HL-60 (cell line): Measurements from ENCODE around the gene SAAL1.

Experiments
- DNase-seq, 2 experiments: peaks; one replicate each; pipeline ENCODE4 v3.0.0-alpha.2; 2010 to 2020; ENCODE audit warnings: low read depth in 1 of 2, low spot score in 1 of 2
- H3K27ac ChIP-seq: fragments of 250-450 bp; sonication (Bioruptor Pico); replicated peaks from 2 replicates; pipeline ENCODE4 v1.5.1; 2020; ENCODE audit warnings: mild to moderate bottlenecking, moderate library complexity
- H3K27me3 ChIP-seq: fragments of 250-450 bp; sonication (Bioruptor Pico); 2 replicates; pipeline ENCODE4 v1.5.1; 2021; ENCODE audit warnings: mild to moderate bottlenecking, moderate library complexity; ENCODE audit not compliant: insufficient read depth, poor library complexity, severe bottlenecking
- H3K4me3 ChIP-seq: replicated peaks from 2 replicates; pipeline ENCODE4 v1.5.1; 2011; ENCODE audit warnings: mild to moderate bottlenecking, control low read depth, low read length; ENCODE audit not compliant: insufficient read depth
- GABPA ChIP-seq: IDR thresholded peaks from 2 replicates; pipeline ENCODE4 v1.6.1; 2012; ENCODE audit warnings: low read depth
- POLR2AphosphoS5 ChIP-seq: IDR thresholded peaks from 2 replicates; pipeline ENCODE4 v1.6.1; 2012; ENCODE audit warnings: low read depth
- REST ChIP-seq: IDR thresholded peaks from 2 replicates; pipeline ENCODE4 v1.6.1; 2012; ENCODE audit warnings: low read depth; ENCODE audit not compliant: insufficient replicate concordance
- SPI1 ChIP-seq: IDR thresholded peaks from 2 replicates; pipeline ENCODE4 v1.6.1; 2012; ENCODE audit warnings: low read depth, mild to moderate bottlenecking, borderline replicate concordance
- TF ChIP-seq, protein P1 (sequence below): IDR thresholded peaks from one replicate; pipeline ENCODE4 v1.5.1; 2011; ENCODE audit warnings: low read length, control low read depth, inconsistent platforms; ENCODE audit not compliant: insufficient read depth

Gene SAAL1

DNA sequence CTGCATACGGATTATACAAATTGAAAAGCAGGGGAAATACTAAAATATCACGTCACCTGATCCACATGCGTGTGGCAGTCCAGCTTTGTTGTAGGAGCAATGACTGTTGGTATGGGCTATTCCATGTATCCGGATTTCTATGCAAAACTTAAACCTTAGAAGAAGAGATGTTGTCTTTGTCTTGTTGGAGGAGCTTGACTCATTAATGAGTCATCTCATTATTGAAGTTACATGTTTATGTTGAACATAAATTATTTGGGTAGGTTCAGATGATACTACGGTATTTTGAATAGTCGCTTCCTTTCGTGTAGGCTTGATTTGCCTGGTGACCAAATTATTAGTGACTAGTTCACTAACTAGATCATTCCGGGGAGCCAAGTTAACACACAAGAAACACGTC lies 806 bp upstream of the SAAL1 start:
- DNase-seq = no peak
- no peak overlapping the region for H3K4me3 ChIP-seq
- TF ChIP-seq, protein P1, sequence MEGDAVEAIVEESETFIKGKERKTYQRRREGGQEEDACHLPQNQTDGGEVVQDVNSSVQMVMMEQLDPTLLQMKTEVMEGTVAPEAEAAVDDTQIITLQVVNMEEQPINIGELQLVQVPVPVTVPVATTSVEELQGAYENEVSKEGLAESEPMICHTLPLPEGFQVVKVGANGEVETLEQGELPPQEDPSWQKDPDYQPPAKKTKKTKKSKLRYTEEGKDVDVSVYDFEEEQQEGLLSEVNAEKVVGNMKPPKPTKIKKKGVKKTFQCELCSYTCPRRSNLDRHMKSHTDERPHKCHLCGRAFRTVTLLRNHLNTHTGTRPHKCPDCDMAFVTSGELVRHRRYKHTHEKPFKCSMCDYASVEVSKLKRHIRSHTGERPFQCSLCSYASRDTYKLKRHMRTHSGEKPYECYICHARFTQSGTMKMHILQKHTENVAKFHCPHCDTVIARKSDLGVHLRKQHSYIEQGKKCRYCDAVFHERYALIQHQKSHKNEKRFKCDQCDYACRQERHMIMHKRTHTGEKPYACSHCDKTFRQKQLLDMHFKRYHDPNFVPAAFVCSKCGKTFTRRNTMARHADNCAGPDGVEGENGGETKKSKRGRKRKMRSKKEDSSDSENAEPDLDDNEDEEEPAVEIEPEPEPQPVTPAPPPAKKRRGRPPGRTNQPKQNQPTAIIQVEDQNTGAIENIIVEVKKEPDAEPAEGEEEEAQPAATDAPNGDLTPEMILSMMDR = no peak
- no peak for TF ChIP-seq REST
- TF ChIP-seq SPI1 = no peak
- no peak for TF ChIP-seq GABPA
- no peak overlapping the region for H3K27ac ChIP-seq
- H3K27me3 ChIP-seq = no peaks in the 10 kb centered on the region

DNA sequence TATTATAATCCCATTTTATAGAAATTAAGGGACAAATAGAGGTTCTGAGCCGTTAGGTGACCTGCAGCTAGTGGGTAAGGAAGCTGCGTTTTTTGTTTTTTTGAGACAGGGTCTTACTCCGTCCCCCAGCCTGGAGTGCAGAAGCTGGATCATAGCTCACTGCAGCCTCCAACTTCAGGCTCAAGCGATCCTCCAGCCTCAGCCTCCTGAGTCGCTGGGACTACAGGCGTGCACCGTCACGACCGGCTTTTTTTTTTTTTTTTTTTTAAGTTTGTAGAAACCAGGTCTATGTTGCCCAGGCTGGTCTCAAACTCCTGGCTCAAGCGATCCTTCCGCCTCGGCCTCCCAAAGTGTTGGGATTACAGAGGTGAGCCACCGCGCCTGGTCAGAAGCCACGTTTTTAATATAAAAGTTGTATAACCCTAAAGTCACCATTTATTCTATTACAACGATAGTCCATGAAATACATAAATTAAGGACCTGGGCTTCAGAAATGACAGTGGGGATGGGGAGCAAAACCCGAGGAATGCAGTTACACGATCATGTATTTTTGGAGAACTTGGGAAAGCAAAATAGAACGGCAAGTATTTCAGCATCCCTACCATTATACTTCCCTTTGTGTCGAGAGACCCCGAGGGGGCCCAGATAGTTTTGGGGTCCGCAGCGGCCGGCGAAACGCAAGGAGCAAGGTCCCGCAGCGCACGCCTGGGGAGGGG lies 638 bp downstream of the SAAL1 start:
- no peaks in the 10 kb centered on the region for H3K27me3 ChIP-seq
- TF ChIP-seq SPI1 (no peak), POLR2AphosphoS5 (no peak), GABPA (no peak), REST (no peak)
- TF ChIP-seq, protein P1 = no peak
- peak overlapping the region; percentile 99 for H3K4me3 ChIP-seq
- no peak for DNase-seq
- H3K27ac ChIP-seq = peak overlapping the region; percentile 72

GRCh38 chr11:18100926-18101656 lies 4.8 kb downstream of the SAAL1 start:
- no peaks in the 10 kb centered on the region for H3K27me3 ChIP-seq
- peak in 1 of 2 experiments; percentile 40 for DNase-seq
- TF ChIP-seq SPI1 (peak; percentile 50; the same call in 1 of the 2 replicates), GABPA (no peak)
- no peak overlapping the region for H3K27ac ChIP-seq
- H3K4me3 ChIP-seq = no peak overlapping the region

DNA sequence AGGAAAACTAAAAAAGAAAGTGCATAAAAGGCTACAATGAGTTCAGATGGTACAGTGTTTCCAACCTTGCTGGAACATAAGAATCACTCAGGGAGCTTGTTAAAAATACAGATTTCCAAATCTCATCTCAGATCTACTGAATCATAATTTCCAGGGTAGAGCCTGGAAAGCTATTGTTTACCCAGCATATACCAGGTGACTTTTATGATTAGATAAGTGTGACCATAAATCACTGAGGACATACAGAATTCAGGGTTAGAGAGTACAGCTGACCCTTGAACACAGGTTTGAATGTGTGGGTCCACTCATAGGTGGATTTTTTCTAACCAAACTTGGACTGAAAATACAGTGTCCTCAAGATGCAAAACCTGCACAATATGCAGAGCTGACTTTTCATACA lies 11.9 kb downstream of the SAAL1 start:
- Histone ChIP-seq H3K27ac (no peak overlapping the region), H3K4me3 (no peak overlapping the region), H3K27me3 (no peaks in the 10 kb centered on the region)
- no peak for DNase-seq
- TF ChIP-seq, protein P1 = no peak
- TF ChIP-seq GABPA (no peak), REST (no peak), SPI1 (no peak), POLR2AphosphoS5 (no peak)
